Measurements from ENCODE around the gene OCSTAMP.

DNA sequence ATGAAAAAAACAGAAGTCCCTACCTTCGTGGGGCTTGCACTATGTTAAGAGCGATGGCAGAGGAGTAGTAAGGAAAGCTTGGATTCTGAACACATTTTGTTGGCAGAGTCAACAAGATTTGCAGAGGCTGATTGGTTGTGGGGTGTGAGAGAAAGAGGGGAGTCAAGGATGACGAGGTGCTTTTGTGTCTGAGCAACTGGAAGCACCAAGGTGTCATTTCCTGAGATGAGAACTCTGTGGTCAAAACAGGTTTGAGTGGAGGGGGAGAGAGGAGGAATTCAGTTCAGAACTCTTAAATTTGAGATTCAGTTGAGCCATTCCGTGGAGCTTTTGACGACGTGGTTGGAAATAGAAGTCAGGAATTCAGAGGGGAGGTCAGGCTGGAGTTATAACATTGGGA, 3.5 kb downstream of the OCSTAMP start:
- TF ChIP-seq, protein P1, sequence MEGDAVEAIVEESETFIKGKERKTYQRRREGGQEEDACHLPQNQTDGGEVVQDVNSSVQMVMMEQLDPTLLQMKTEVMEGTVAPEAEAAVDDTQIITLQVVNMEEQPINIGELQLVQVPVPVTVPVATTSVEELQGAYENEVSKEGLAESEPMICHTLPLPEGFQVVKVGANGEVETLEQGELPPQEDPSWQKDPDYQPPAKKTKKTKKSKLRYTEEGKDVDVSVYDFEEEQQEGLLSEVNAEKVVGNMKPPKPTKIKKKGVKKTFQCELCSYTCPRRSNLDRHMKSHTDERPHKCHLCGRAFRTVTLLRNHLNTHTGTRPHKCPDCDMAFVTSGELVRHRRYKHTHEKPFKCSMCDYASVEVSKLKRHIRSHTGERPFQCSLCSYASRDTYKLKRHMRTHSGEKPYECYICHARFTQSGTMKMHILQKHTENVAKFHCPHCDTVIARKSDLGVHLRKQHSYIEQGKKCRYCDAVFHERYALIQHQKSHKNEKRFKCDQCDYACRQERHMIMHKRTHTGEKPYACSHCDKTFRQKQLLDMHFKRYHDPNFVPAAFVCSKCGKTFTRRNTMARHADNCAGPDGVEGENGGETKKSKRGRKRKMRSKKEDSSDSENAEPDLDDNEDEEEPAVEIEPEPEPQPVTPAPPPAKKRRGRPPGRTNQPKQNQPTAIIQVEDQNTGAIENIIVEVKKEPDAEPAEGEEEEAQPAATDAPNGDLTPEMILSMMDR (IDR thresholded peaks at IDR 0.05 in 8 of 11, conservative IDR thresholded peaks at IDR 0.05 in 3 of 11), result no peak
- TF ChIP-seq POLR2AphosphoS5 (IDR thresholded peaks at IDR 0.05) (no peak), POLR2A (IDR thresholded peaks at IDR 0.05) (no peak)
